ENCODE data around the gene ACBD6.
A peak's percentile ranks its signal among the peaks of the same experiment; 100 is the strongest.

The ACBD6 gene

GRCh38 chr1:180278596-180279395 lies 223.6 kb downstream of the ACBD6 start:
- no peaks in the 10 kb centered on the region for H3K27me3 ChIP-seq (ENCODE audit: insufficient read depth, poor library complexity, severe bottlenecking)
- H3K4me3 ChIP-seq (replicated peaks; ENCODE audit: insufficient read depth, low read length) = no peak overlapping the region
- TF ChIP-seq REST (IDR thresholded peaks at IDR 0.05; ENCODE audit: insufficient replicate concordance, low read depth) (no peak), CTCF (IDR thresholded peaks at IDR 0.05; ENCODE audit: insufficient read depth, low read length) (no peak), GABPA (IDR thresholded peaks at IDR 0.05; ENCODE audit: low read depth) (no peak), SPI1 (IDR thresholded peaks at IDR 0.05; ENCODE audit: borderline replicate concordance, low read depth) (peak; percentile 36; the same call in 1 of the 2 replicates), POLR2AphosphoS5 (IDR thresholded peaks at IDR 0.05; ENCODE audit: low read depth) (no peak)
- H3K27ac ChIP-seq (replicated peaks) = peak overlapping the region; percentile 52
- DNase-seq (ENCODE audit: low read depth in 1 of 2, low spot score in 1 of 2) = peak in 1 of 2 experiments; percentile 66

- H3K27ac ChIP-seq (replicated peaks) = no peak overlapping the region
- H3K27me3 ChIP-seq (ENCODE audit: insufficient read depth, poor library complexity, severe bottlenecking) = no peaks in the 10 kb centered on the region
- no peak overlapping the region for H3K4me3 ChIP-seq (replicated peaks; ENCODE audit: insufficient read depth, low read length)
Observed at GRCh38 chr1:180278194-180278515, 224.2 kb downstream of the ACBD6 start.

More at GRCh38 chr1:180278194-180278515, 224.2 kb downstream of the ACBD6 start:
- TF ChIP-seq SPI1 (IDR thresholded peaks at IDR 0.05; ENCODE audit: borderline replicate concordance, low read depth) (no peak), REST (IDR thresholded peaks at IDR 0.05; ENCODE audit: insufficient replicate concordance, low read depth) (no peak), POLR2AphosphoS5 (IDR thresholded peaks at IDR 0.05; ENCODE audit: low read depth) (no peak), GABPA (IDR thresholded peaks at IDR 0.05; ENCODE audit: low read depth) (no peak), CTCF (IDR thresholded peaks at IDR 0.05; ENCODE audit: insufficient read depth, low read length) (no peak)
- no peak for DNase-seq (ENCODE audit: low read depth in 1 of 2, low spot score in 1 of 2)
